Limb (tissue), 2 donors: ENCODE data around the gene BBOX1.
"Not testable (repeated sequence)": the region's sequence is repeated elsewhere in the genome, so short reads cannot be mapped to it uniquely, and the experiment has no call there.

Experiments
- DNase-seq, 2 donors: peaks; one replicate each; pipeline ENCODE4 v3.0.0-alpha.2; 2016; ENCODE audit errors: extremely low spot score in 2 of 2

Gene BBOX1, protein sequence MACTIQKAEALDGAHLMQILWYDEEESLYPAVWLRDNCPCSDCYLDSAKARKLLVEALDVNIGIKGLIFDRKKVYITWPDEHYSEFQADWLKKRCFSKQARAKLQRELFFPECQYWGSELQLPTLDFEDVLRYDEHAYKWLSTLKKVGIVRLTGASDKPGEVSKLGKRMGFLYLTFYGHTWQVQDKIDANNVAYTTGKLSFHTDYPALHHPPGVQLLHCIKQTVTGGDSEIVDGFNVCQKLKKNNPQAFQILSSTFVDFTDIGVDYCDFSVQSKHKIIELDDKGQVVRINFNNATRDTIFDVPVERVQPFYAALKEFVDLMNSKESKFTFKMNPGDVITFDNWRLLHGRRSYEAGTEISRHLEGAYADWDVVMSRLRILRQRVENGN

DNA sequence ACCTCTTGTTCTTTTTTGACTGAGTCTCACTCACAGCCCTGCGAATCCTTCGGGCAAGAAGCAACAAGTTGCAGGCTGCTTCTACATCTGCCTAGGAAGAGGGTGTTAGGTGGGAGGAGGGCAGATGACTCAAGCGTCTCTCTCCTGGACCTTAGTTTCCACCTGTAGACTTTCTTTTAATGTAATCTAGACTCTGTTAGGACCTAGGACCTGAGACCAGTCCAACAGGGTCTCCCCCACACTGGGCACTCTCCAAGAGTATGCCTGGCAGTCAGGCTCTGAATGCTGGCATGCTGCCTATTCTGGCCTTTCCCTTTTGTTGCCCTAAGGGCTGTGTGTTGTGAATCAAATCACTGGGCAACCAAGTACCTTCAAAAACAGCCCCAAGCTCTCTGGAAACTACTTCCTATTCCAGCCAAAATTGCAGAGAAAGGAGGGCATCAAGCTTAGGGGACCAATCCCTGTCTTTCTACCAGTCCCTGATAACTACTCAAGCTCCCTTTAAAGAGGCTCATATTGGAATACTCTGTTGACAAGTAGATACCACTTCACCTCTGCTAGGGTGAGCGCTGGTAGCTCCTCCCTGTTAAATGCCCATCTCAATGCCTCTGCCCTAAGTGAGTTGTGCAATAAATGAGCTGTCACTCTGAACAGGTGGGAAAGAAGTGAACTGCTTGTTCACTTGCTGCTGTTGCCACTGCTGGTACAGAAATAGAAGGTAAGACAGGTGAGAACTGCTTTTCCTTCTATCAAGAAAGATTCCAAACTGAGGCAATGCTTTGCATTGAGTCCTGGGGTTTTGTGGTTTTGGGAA, at the start of gene BBOX1:
TSS of gene BBOX1 (plus strand) at position 514 of the 814 bp plus-strand sequence. CDS start 14,616 bp downstream, outside the sequence.
- DNase-seq = no peak

DNA sequence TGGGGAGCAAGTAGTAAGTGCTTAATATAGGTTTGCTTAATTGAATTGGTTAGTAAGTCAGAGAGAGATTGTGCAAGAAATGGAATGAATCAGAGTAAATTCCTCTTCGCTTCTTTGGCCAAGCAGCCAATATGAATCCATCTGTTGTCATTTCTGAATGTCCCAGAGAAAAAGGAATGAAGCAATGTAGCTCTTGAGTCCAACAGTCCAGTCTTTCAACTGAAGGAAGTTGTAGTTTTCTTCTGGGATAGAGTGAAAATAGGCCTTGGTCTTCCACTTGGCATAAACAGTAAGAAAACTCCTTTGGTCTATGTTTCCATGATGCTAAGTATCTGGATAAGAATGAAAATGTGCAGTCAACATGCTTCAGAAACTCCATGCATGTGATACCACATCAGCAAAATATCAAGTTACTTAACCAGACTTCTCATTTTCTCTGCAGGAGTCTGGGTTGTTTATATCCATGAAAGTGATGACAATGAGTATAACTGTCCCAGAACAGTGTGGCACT, 48.5 kb upstream of the BBOX1 start:
- DNase-seq = no peak

DNA sequence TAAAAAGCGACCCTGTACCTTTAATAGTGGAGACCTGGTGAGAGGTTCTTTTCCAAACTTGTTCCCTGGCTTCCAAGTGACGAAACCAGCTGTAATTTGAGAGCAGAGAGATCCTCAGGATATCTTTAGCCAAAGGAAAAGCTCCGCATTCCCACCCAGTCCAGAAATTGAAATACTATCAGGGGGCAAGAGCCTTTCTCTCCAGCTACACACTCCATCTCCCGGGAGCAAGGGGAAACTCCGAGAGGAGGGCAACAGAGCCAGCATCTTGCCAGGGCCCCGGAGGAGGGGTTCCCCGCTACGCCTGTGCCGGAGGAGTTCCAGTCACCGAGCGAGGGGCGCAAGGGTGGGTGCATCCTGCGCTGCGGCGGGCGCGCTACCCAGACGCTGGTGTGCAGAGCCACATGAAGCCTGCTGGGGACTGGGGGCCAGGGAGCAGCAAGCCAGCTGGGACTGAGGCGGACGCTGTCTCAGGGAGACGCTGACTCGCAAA, 46.6 kb upstream of the BBOX1 start, which contains the start of gene FIBIN:
TSS of gene FIBIN (plus strand) at position 148 of the 493 bp plus-strand sequence. CDS start 415 bp downstream, outside the sequence.
- peak; percentile 82 to 86 for DNase-seq

DNA sequence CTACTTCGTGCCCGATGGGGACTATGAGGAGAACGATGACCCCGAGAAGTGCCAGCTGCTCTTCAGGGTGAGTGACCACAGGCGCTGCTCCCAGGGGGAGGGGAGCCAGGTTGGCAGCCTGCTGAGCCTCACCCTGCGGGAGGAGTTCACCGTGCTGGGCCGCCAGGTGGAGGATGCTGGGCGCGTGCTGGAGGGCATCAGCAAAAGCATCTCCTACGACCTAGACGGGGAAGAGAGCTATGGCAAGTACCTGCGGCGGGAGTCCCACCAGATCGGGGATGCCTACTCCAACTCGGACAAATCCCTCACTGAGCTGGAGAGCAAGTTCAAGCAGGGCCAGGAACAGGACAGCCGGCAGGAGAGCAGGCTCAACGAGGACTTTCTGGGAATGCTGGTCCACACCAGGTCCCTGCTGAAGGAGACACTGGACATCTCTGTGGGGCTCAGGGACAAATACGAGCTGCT, 46.0 kb upstream of the BBOX1 start:
- DNase-seq = peak in 1 of 2 donors; percentile 61

DNA sequence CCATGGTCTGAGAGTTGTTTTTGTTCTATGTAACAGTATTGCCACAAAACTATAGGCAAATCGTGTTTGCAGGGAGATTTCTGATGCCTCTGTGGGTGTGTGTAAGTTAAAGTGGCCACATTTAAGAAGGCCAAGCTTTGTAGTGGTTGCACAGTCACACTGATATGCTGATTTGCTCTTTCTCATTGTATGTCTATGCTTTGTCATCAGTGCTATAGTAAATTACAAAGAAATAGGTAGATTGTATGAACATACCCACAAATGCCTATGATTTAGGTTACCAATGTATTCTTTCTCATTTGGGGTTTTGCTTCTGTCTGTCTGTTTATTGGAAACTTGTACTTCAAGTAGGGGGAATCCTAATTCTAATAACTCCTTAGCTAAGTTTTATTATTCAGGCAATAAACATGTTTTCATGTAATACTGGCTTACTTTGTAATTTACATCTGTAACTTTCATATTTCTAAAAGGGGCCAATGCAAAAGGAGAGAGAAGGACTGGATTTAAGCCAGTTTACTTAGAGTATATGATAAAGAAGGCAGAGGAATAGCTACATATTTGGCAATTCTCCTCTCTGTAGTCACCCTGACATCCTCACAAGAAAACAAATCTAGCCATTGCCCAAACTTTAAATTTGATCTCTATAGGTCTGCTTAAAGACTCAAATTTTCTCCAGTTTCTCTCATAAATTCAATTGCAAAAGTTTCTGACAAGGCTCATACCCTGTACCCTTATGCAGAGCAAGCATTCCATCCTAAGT, 44.7 kb upstream of the BBOX1 start:
- DNase-seq = no peak

DNA sequence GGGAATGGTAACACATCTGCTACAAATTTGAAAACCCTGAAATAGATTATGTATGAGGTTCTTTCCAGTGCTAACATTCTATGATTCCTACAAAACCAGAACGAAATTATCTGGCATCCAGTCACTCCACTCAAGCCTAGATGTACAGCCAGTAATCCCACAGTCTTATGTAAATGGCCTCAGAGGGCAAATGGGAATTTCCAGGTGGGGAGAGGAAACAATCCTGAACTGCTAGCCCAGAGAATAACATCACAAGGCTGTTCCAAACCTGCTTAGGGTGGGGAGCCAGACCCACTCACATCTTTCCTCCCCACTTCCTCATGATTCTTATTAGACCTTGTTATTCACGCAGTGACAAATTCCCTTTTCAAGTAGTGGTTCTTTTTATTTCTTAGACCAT, 43.2 kb upstream of the BBOX1 start:
- DNase-seq = no peak

DNA sequence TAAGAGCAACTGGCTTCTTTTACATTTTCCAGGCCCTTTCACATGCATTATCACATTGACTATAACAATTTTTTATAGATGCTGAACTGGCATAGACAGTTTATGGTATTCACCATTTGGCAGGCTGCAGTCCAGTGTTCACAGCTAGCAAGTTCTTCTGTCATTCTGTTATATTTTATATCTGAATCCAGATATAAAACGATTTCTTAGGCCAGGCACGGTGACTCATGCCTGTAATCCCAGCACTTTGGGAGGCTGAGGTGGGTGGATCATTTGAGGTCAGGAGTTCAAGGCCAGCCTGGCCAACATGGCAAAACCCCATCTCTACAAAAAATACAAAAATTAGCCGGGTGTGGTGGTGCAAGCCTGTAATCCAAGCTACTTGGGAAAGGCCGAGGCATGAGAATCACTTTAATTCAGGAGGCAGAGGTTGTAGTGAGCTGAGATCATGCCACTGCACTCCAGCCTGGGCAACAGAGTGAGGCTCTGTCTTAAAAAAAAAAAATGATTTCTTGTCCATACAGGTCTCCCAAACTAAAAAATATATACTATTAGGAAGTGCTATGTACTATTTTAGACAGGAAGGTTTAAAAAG, 39.4 kb upstream of the BBOX1 start:
- DNase-seq = not testable (repeated sequence)

DNA sequence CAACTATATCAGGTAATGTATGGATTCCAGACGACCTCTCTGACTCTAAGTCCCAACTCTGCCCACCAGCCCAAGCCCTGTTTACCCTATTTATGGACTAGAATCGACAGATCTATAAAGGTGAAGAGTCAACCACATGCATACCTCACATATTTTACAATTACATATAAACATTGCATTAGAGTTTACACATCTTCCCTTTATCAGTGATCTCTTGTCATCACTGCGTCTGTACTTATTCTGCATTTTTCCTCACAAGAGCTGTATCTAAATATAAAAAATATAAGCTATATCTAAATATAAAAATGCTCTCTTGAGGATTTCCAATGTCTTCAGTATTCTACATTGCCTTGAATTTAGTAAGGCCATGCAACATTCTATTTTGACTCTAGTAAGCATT, 38.2 kb upstream of the BBOX1 start:
- DNase-seq = no peak

DNA sequence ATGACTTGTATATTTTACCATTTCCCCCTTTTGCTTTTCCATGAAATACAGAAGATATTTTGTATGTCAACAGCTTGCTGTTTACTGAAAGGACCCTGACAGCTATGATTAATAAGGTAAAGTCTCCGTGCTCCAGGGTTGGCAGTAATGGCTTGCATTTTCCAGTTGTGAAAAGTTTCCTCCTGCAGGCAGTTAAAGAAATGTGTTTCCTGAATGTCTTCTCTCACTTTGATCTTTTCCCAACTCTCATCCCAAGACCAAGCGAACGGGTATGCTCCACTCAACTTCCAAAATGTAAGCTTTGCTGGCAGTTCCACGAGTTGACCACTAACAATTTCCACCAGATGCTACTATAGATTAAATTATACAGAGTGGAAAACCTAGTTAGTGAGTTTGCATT, 37.8 kb upstream of the BBOX1 start:
- DNase-seq = no peak

DNA sequence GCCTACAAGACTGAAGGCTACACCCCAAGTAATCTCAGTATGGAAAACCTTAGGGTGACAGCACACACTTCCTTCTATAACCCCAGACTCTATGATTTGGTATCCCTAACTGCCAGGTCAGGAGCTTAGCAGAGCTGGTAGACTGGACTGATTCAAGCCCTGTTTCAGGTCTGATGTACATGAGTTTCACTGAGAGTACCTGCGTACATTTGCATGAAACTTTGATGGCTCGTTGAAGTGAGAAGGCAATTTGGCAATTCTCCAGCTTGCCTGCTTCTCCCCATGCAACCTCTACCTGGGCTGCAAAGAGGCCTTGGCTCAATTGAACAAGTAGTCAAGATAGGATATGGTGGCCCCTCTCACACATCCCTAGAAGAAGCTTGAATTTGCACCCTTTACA, 36.5 kb upstream of the BBOX1 start:
- DNase-seq = no peak

DNA sequence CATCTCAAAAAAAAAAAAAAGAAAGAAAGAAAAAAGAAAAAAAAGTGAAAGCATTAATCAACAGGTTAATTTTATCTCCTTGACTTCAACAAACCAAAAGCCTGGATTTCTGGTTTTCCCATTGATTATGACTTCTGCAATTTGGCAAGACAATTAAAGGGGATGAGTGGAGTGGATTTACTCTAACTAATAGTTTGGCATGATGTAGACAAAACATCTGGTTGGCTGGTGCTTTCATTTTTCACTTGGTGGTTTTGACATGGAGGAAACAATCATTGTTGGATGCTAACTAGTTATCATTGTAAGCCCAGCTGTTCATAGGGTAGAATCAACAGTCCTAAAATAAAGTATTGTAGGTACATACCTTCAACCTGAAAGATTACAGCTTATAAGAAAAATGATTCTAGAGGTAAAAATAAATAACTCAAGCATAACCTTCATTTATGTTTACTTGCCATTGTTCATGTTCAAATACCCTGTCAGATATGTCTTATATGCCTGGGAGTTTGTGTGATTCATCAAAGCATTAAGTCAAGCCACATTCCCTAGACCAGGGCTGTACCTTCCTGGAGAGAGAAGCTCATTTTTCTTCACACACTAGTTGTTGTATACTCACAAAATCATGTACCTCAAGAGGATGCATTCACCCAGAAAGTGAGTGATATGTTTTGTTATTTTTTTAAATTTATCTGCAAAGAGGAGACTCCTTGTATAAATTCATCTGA, 31.6 kb upstream of the BBOX1 start:
- no peak for DNase-seq

DNA sequence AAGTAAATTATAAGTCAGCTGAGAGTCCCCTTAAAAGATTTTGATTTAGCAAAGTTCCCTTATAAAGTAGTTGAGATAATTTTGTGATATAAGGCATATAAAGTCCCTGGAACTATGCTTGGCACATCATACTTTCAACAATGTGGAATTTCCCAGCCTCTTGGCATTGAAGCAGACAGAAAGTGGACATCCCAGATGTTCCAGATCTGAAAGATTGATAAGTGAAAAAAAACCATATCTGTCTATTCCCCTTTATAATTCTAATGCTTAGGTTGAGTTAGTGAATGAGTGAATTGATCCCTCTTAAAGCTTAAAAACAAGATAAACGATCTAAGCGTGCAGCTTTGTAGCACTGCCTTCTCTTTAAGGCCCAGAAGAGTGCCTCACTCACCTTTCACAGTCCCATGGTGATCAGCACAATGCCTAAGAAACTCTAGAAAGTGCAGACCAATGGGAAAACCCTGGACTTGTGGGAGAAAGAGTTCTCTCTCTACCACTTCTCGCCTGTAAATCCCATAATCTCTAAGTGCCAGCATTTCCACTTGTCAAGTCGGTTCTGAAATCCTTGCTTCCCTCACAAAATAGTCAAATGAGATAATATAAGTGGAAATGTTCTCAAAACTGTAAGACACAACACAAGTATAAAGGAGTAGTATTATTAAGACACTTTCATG, 28.9 kb upstream of the BBOX1 start:
- no peak for DNase-seq

DNA sequence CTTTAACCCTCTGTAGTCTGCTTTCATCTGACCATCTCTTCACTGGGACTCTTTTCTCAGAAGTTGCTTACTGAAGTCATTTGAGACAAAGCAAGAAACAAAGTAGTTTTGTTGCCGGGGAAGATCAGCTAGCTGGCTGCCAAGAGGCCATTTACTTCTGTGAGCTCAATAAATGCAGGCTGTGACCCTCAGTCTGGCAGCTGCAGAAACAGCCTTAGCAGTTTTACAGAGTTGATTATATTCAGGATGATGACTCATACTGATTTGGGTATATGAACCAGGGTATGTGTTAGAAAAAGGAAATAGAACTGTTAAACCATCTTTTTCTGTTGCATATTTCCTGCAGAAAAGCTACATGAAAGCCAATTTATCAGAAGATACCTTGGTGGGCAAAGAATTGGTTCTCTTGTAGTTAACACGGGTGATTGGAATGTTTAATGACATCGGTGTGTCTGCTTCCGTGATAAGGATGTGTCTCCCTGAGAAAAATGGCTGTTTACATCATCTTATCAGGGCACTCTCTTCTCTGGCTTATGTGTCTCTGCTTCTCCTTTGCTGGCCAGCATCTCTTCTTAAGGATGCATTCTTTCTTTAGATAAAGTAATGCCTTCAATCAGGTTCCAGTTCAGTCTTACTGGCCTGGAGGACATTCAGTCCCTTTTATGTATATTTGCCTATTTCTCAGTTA, 28.2 kb upstream of the BBOX1 start:
- DNase-seq = peak; percentile 35 to 72

DNA sequence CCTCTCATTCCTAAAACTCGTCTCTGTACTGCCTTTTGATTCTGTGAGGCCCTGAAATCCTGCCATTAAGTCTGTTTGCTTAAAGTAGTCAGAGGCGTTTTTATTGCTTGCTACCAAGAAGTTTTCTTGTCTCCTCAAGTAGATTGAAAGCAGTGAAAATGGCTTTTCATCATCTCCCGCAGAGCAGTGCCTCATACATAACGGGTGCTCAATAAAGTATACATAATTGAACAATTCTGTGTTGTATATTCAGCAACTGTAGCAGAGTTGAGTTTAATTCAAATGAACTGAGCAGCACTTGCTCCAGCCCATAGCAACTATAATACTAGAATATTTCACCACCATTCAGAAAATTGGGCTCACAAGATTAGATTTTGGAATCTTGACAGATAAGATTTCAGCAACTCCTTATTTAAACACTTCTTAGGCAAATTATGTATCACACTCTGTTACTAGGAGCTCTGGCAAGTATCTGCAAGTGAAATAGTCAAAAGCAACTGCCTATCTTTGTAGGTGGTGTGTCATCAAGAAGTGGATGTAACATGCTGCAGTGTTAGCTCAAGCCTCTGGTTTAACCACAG, 26.7 kb upstream of the BBOX1 start:
- no peak for DNase-seq

DNA sequence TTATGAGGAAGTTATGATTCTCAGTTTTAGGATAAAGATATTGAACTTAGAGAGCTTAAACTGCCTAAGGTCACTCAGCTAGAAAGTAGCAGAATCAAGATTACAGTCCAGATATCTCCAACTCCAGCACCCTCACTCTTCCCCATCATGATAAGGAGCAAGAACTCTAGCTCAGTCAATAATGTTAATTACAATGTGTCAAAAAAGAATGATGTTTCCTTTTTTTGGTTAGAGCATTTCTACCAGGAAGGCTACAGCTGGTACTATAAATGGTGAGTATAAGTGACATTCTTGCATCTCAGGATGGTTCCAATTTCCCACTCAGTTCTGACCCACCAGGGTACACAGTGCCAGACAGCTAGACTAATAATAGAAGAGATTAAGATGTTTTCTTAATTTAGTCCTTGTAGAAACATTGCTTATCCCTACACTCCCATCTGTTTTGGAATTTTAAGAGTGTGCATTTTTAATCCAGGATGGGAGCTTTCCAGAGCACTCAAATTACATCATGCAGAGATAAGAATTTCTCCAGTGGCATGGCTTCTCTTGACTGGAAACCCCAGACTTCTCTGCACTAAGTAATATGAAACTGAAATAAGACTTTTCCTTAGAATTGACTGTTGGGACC, 21.6 kb upstream of the BBOX1 start:
- DNase-seq = no peak

DNA sequence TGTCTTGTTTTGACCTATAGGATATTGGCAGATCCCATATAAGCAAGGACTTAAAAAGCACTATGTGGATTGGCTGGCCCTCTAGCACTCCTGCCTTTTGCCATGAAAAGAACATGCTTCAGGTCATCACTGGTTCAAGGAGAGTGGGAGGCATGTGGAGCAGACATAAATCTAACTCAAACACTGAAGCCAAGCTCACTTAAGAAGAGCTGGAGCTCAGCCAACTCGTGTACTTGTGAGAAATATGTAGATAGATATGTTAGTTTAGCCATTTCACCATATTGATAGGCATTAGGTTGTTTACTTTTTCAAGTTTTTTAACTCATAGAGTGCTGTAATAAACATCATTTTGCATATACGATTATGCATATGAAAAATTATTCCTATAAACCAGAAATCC, 19.9 kb upstream of the BBOX1 start:
- DNase-seq = no peak

DNA sequence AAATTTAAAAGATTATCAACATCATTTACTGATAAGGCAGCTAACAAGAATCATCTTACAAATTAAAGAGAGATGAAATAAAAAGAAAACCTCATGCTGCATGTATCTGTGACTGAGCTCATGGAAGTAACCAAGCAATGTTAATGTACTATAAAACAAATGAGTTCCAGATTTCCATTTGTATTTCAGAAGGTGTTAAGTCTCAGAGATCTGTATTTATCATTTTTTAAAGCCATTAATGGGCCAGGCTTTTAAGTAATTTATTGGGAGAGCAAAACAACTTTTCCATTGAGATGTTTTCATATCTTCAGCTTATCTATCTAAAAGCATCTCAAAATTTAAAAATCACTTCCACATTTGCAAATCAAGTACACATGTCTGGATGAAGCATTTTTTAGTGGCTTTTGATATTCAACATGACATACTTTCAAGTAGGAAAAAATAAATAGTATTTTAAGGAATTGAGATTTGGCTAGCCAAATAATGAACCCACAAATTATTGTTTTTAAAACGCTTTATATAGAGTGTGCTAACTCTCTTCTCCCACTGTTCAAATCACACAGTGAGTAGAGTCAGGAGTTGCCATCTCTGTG, 17.9 kb upstream of the BBOX1 start:
- no peak for DNase-seq

DNA sequence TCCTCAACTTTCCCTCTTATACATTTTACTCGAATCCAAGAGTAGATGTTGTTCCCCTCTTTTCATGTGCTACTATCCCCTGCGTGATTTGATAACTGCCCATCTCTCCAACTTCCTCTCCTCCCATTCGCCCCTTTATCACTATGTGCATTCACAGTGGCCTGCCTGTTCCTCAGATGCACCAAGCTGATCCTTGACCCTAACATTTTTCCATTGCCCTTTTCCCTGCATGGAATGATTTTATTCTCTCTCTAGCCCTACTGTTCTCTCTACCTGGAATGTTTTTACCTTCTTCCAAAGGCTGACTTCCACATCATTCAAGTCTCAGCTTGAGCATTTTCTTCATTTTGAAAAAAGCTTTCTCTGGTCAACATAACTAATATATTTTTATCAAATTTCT, 15.8 kb upstream of the BBOX1 start:
- DNase-seq = no peak
